Umbilical cord (tissue), 2 donors: ENCODE data around the gene EPS8. TPM values are rescaled to one million over a fixed set of nuclear protein-coding genes. Genes with fewer than 3 reads are reported as not detected.
"Not testable (repeated sequence)": the region's sequence is repeated elsewhere in the genome, so short reads cannot be mapped to it uniquely, and the experiment has no call there.

Experiments
- DNase-seq: peaks from one replicate; pipeline ENCODE4 v3.0.0-alpha.2; 2015; ENCODE audit warnings: low spot score
- total RNA-seq: library from RNA; depleted of rRNA; stranded (reverse); fragments of >200 nt; gene quantifications from one replicate; pipeline ENCODE4 v1.2.3, GENCODE V29; 2014; ENCODE audit warnings: low replicate concordance; ENCODE audit not compliant: insufficient read depth

EPS8 gene
- total RNA-seq, 1 donor from 2014 or later, result 194 TPM

DNA sequence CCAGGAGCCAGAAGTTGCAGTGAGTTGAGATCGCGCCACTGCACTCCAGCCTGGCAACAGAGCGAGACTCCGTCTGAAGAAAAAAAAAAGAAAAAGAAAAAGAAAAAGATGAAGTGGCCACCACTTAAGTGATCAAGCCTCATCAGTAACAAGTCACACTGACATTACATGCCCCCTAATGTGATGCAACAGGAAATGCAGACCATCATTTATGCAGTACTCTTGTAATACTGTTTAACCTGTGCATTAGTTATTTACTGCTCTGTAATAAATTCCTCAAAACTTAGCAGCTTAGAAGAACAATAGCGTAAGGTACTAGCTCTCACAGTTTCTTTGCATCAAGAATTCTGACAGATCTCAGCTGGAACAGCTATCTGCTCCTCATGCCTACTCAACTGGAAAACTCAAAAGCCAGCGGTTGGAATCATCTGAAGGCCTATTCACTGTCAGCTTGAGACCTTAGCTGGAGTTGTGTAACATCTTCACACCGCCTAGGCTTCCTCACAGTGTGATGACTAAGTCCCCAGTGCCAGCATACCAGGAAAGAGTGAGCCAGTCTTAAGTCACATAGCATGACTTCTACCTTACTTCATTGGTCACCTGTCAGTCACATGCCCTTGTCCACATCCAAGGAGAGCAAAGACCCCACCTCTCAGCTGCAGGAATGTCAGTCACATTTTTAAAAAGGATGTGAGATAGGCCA, 31.5 kb downstream of the EPS8 start:
- DNase-seq, result no peak

DNA sequence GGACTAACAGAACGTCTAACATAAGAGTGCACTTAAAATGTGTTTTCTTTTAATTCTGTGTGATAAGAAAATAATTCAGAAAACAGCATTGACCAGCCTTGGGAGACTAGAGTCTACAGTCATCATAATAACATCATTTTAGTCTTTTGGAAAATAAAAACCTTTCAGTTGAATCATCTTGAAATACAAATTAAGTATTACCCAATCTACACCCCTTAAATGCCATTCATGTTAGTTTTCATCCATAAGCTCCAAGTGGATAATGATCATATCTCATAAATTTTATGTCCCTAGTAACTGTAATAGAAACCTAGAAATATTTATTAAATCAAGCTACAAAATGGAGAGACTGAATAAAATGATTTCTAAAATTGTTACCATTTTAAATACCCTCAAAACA, 32.4 kb downstream of the EPS8 start:
- no peak for DNase-seq

DNA sequence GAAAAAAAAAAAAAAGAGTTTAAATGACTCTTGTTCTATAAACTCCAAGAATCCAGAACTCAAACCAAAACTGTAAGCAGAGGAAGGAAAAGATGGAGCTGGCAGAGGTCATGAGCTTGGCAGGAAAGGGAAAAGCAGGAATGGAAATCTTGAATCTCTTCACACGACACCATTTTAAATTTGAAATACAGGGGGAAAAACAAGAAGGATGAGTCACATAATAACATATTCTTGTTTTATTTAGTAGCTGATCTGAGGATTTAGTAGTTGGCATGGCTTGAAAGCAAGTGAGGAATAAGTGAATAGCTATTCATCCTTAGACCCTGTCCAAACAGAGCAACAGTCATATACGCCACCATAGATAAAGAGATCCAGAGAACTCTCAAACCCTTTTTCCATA, 35.0 kb downstream of the EPS8 start:
- DNase-seq, result peak; percentile 94

GRCh38 chr12:15752785-15753184, 36.4 kb downstream of the EPS8 start:
- peak; percentile 55 for DNase-seq

DNA sequence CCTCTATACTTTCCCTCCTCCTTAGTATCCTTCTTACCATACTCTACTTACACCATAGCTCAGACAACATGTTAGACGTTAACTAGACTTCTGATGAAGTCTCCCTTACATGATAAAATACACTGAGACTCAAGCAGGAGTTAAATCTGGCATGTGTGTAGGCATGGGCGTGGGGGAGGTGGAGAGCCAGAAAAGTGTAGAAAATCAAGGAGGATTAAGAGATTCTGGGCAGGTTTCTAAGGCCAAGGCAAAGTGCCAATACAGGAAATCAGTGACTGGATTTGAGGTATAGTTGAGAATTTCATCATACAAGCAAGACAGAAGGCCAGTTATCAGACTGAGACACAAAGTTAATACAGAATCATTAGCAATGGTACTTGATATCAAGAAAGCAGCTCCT, 37.4 kb downstream of the EPS8 start:
- DNase-seq, result peak; percentile 70

DNA sequence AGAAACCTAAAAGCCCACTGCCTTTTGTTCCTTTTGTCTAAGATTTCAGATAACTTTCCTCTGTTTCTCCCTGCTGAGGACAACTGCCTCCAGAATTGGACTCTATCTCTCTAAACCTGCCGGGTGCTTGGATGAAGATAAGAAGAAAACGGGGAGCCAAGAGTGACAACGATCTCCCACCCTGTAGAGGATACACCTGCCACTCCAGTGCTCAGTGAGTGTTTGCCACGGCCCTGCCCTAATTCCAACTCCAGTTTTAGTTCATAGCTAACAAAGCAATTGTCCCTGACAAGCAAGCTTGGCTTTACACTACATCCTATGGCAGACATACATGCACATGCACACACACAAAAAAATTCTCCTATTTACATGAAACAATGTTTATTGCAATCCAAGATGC, 39.3 kb downstream of the EPS8 start:
- no peak for DNase-seq

DNA sequence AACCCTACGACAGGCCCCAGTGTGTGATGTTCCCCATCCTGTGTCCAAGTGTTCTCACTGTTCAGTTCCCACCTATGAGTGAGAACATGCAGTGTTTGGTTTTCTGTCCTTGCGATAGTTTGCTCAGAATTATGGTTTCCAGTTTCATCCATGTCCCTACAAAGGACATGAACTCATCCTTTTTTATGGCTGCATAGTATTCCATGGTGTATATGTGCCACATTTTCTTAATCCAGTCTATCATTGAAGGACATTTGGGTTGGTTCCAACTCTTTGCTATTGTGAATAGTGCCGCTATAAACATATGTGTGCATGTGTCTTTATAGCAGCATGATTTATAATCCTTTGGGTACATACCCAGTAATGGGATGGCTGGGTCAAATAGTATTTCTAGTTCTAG, 47.3 kb downstream of the EPS8 start:
- DNase-seq, result not testable (repeated sequence)

DNA sequence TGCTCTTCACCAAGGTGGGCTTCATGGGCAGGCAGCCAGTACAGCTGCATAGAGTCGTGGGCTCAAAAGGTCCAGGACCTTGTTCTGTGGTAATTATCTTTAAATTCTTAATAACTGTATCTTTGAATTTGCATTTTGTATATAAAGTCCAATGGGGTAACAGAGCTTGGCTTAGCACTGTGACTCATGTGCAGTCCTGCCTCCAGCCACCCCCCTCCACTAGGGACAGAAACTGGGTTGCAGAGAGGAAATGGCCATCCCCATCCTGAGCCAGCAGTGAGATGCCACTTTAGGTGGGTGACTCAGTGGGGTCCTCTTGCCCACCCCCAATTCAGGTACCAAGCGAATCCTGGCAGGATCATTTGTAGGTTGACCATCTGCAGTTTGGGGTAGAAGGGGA, 48.1 kb downstream of the EPS8 start:
- no peak for DNase-seq

DNA sequence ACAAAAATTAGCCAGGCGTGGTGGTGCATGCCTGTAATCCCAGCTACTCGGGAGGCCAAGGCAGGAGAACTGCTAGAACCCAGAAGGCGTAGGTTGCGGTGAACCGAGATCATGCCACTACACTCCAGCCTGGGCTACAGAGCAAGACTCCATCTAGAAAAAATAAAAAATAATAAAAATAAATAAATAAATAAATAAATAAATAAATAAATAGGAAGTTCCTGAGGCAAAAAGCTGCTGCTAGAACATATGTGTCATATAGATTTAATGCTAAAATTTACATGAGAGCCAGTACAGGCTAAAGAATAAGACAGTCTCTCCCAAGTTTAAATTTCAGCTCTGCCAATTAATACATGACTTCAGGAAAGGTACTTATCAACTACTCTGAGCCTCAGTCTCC, 48.8 kb downstream of the EPS8 start:
- DNase-seq, result not testable (repeated sequence)

DNA sequence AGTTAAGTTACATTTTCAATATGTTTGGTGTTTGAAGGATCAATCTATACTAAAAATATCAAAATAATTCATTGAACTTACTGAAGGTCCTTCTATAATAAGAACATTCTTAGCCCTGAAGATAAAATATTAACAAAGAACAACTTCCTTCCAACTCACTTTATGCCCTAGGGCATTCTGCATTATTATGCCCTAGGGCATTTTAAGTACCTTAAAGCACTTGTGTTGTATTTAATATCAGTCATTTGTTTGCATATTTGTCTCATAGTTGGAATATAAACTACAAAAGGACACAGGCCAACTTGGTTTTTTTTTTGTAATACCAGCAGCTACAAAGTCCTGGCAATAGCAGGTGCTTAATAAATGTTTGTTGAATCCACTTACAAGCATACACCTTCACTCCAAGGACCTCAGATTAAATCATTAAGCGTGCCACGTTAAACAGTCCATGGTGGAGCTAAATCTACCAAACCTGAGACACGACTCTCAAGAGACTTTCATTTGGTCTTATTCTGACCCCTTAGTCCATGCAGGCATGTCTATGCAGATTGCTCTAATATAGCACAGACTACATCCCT, 50.7 kb downstream of the EPS8 start:
- DNase-seq, result no peak

DNA sequence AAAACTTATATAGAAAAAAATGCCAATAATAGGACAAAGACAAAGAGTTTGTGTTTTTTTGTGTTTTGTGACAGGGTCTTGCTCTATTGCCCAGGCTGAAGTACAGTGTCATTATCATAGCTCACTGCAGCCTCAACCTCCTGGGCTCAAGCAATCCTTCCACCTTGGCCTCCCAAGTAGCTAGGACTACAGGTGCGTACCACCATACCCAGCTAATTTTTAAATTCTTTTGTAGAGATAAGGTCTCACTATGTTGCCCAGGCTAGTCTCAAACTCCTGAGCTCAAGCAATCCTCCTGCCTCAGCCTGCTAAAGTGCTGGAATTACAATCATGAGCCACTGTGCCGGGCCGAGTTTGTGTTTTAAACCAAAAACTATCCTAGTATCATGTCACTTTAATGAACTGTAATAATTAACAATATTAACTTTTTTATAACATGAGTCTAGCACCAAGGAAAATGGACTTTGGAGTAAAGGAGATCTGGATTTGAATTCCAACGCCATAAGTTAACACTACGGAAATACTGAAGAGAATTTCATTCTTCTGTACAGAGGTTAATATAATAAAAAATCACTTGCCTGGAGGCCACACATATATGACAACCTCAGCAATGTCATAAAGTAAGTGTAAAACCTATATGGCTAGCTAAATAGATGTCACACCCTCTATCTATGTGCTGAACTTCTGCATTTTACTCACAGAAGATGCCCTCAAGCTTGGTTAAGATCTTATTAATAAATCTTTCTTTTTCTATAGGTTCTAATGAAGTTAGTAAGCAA, 53.2 kb downstream of the EPS8 start:
- no peak for DNase-seq

- DNase-seq, result no peak
These were observed 56.1 kb downstream of the EPS8 start for GRCh38 chr12:15733136-15733535.

DNA sequence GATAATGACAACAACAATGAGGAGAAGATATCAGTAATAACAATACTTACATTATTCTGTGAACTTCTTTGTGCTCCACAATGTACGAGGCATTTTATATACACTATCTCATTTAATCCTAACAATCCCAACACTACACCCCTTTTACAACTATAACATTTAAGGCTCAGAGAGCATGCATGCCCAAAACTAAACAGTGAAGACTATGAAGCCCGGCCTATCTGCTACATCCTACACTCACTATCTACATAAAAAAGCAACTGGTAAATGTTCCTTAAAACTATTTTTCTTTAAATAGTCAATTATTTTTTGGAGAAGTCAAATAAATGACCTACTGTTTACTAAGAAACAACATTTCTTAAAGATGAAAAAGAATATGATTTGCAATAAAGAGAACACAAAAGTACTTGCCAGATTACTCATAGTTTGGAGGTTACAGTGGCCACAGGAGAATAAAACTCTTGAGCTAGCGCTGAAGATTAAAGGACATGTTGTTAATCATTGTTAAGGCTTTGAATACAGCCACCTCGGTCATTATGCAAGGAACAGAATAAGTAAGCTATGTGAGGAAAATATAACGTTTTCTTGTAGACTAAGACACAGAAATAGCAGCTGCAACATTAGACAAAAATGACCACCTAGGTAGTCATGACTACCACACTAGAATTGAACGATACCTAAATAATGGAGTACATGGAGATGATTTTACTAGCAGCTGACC, 56.7 kb downstream of the EPS8 start:
- DNase-seq, result no peak

GRCh38 chr12:15731940-15732339, 57.2 kb downstream of the EPS8 start:
- DNase-seq, result no peak

GRCh38 chr12:15729097-15729496, 60.1 kb downstream of the EPS8 start:
- DNase-seq, result no peak

- peak; percentile 32 for DNase-seq
These were observed 61.0 kb downstream of the EPS8 start for GRCh38 chr12:15728118-15728598.

DNA sequence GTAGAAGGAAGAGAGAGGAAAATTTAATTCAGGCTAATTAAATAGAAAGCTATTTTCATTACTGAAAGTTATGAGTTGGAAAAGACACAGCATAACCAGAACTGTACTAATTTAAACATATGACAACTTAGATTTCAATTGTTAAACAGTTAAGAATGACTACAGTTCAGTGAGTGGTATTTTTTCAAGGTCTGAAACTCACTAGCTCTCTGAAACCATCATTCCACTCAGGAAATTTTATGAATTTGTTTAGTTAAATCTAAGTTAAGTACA, 62.4 kb downstream of the EPS8 start:
- no peak for DNase-seq

- DNase-seq, result peak; percentile 65
These were observed 62.9 kb downstream of the EPS8 start for GRCh38 chr12:15726027-15726877.

DNA sequence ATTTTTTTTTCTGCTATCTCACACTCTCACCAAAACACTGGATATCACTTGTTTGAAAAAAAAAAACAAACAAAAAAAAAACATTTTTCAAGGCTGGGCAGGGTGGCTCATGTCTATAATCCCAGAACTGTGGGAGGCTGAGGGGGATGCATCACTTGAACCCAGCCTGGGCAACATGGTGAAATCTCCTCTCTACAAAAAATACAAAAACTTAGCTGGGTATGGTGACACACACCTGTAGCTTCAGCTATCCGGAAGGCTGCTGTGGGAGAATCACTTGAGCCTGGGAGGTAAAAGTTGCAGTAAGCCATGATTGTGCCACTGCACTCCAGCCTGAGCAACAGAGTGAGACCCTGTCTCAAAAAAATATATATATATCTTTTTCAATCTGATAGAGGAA, 66.2 kb downstream of the EPS8 start:
- no peak for DNase-seq

GRCh38 chr12:15721316-15722115, 67.7 kb downstream of the EPS8 start:
- peak; percentile 79 for DNase-seq

- DNase-seq, result peak; percentile 19
These were observed 68.9 kb downstream of the EPS8 start for GRCh38 chr12:15720295-15720694.
